Stomach (tissue), 4 donors: Measurements from ENCODE around the gene ASTN2.

Experiments
- CTCF ChIP-seq, 7 experiments: fragments of 450-650 bp in 4 of 7; fragments of 200-600 bp in 3 of 7; sonication (generic) in 3 of 7; IDR thresholded peaks; one replicate each; pipeline ENCODE4 v1.5.1; 2016 to 2019; ENCODE audit warnings: antibody characterized with exemption in 7 of 7, control low read depth in 2 of 7, mild to moderate bottlenecking in 1 of 7
- EP300 ChIP-seq: sonication (generic); formaldehyde crosslinking; IDR thresholded peaks from one replicate; pipeline ENCODE4 v1.6.1; 2017; ENCODE audit warnings: antibody characterized with exemption
- POLR2A ChIP-seq, 4 donors: fragments of 450-650 bp; IDR thresholded peaks; one replicate each; pipeline ENCODE4 v1.6.1; 2016; ENCODE audit warnings: antibody characterized with exemption in 4 of 4, control low read depth in 2 of 4, mild to moderate bottlenecking in 1 of 4, moderate library complexity in 1 of 4
- POLR2AphosphoS5 ChIP-seq, 3 donors: sonication (generic); formaldehyde crosslinking; IDR thresholded peaks; one replicate each; pipeline ENCODE4 v1.6.1; 2016; ENCODE audit warnings: antibody characterized with exemption in 3 of 3

GRCh38 chr9:116635908-116636307 lies 778.9 kb downstream of the ASTN2 start:
- TF ChIP-seq CTCF (IDR thresholded peaks at IDR 0.05) (no peak), EP300 (no peak), POLR2AphosphoS5 (IDR thresholded peaks at IDR 0.05) (no peak), POLR2A (IDR thresholded peaks at IDR 0.05) (no peak)
